Lower lobe of right lung (tissue), 2 donors: ENCODE results near the gene NEDD9. TPM values are rescaled to one million over a fixed set of nuclear protein-coding genes. Genes with fewer than 3 reads are reported as not detected.

Experiments
- ATAC-seq, 2 donors: fragments of 200-7000 bp; cut with Tn5 transposase; one replicate each; pipeline ENCODE4 v1.9.1; 2020 to 2022; ENCODE audit warnings: mild to moderate bottlenecking in 2 of 2, moderate library complexity in 2 of 2
- DNase-seq: peaks from one replicate; pipeline ENCODE4 v3.0.0-alpha.2; 2020
- H3K27ac ChIP-seq: fragments of 200-600 bp; one replicate; pipeline ENCODE4 v1.8.0; 2022
- H3K27me3 ChIP-seq: fragments of 200-600 bp; one replicate; pipeline ENCODE4 v1.8.0; 2022; ENCODE audit warnings: low read depth
- H3K36me3 ChIP-seq: fragments of 200-600 bp; one replicate; pipeline ENCODE4 v1.8.0; 2022; ENCODE audit warnings: mild to moderate bottlenecking
- H3K4me1 ChIP-seq: fragments of 200-600 bp; one replicate; pipeline ENCODE4 v1.8.0; 2022
- H3K4me3 ChIP-seq: fragments of 200-600 bp; one replicate; pipeline ENCODE4 v1.8.0; 2022; ENCODE audit warnings: mild to moderate bottlenecking
- H3K9me3 ChIP-seq: fragments of 200-600 bp; one replicate; pipeline ENCODE4 v1.8.0; 2022
- intact Hi-C: fragments of 100-400 bp; cut with DNase I; formaldehyde crosslinking; loops from one replicate; pipeline ENCODE4 v1.11.0; 2022
- total RNA-seq: library from RNA; stranded (reverse); fragmentation: NEBNext Ultra II Directional; extraction: Animal tissue kit (Norgen Biotek cat#: 25700); gene quantifications from one replicate; pipeline ENCODE4 v1.2.1, GENCODE V29; 2021
- TF ChIP-seq, protein P1 (sequence below): fragments of 200-600 bp; IDR thresholded peaks from one replicate; pipeline ENCODE4 v1.8.0; 2022; ENCODE audit warnings: antibody characterized with exemption, mild to moderate bottlenecking
- donor health status: DM: no; HTN: yes; CAD: no; lungs with severe emphysema.

The NEDD9 gene
- total RNA-seq, 1 donor from 2014 or later, result 127 TPM

DNA sequence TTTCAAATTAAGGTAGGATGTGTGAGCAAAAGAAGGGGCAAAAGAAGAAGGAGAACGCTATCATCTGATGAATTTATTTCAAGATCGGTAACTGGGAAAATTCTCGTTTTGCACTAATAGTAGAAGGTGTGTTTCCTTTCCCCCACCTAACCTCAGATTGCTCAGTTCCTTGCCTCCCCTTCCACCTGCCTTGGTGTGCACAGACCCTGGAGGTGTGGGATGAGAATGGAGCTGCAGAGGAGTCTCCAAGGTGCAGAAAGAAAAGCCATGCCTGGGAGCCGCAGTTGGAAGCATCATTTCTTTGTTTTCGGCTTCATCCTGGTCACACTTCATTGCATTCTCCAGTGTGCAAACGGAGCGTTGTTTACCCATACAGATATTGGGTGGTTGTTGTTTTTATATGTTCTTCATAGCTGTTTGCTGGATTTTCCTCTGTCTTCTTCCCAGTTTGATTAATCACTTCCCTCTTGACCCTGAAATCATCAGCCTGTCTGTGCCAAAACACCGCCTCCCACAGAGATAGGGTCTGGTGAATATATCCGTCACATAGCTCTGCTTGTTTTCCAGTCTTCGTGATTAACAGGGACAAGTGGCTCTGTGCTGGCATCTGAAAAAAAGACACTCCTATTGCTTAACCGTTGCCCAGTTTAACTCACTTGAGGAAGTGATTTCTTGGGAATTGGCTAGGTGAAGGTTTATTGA is 40.2 kb upstream of the NEDD9 start:
- Histone ChIP-seq H3K4me1 (peaks cover 66% of the 10 kb centered on the region), H3K36me3 (no peaks in the 10 kb centered on the region), H3K4me3 (no peak overlapping the region), H3K27ac (no peak overlapping the region), H3K27me3 (no peaks in the 10 kb centered on the region), H3K9me3 (no peaks in the 10 kb centered on the region)
- no peak for ATAC-seq
- intact Hi-C loops, result no loop called here
- TF ChIP-seq, protein P1, sequence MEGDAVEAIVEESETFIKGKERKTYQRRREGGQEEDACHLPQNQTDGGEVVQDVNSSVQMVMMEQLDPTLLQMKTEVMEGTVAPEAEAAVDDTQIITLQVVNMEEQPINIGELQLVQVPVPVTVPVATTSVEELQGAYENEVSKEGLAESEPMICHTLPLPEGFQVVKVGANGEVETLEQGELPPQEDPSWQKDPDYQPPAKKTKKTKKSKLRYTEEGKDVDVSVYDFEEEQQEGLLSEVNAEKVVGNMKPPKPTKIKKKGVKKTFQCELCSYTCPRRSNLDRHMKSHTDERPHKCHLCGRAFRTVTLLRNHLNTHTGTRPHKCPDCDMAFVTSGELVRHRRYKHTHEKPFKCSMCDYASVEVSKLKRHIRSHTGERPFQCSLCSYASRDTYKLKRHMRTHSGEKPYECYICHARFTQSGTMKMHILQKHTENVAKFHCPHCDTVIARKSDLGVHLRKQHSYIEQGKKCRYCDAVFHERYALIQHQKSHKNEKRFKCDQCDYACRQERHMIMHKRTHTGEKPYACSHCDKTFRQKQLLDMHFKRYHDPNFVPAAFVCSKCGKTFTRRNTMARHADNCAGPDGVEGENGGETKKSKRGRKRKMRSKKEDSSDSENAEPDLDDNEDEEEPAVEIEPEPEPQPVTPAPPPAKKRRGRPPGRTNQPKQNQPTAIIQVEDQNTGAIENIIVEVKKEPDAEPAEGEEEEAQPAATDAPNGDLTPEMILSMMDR, result no peak
- DNase-seq, result no peak

GRCh38 chr6:11271228-11272020 is 39.0 kb upstream of the NEDD9 start:
- H3K4me3 ChIP-seq, result no peak overlapping the region
- H3K9me3 ChIP-seq, result no peaks in the 10 kb centered on the region
- no peaks in the 10 kb centered on the region for H3K27me3 ChIP-seq
- no peak for DNase-seq
- TF ChIP-seq, protein P1, result no peak
- intact Hi-C loops, result no loop called here
- peak overlapping the region; percentile 19 for H3K27ac ChIP-seq
- peak in 1 of 2 donors; percentile 27 for ATAC-seq
- no peaks in the 10 kb centered on the region for H3K36me3 ChIP-seq
- H3K4me1 ChIP-seq, result peaks cover 54% of the 10 kb centered on the region

DNA sequence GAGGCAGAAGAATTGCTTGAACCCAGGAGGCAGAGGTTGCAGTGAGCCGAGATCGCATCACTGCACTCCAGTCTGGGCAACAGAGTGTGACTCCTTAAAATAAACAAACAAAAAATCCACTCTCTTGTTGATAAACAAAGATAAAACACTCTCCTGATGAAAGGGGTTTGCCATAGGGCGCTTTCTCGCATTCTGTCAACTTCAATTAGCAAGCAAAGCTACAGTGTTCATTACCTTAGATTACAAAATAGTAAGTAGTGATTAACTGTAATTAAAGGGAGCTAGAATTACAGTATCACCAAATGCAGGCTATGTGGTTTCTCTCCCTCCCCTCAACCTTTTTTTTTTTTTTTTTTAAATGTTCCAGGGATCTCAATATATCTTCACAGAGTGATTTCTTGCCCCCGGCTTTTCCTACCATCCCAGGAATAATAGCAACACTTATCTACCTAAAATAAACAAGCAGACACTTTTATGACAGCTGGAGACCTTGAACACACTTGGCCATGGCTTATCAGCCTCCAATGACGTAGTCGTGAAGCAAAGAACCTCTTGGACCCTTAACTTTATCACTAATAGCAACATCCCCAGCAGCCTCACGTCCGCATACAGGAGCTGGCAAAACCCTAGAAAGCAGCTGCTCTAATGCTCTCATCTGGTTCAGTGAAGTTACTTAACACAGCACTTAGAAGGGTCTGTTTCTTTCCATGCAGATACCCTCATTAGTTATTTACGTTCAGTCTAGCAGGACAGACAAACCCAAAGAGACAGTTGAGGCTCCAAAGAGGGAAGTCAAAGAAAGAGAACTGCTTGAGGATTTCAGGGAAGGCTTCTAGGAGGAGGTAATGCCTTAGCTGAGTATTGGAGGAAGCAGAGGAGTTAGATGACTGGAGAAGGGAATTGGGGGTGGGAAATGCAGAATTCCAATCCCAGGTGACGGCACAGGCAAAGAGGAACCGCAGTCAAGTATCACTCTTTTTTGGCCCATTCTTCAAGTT is 37.9 kb upstream of the NEDD9 start:
- peaks cover 43% of the 10 kb centered on the region for H3K4me1 ChIP-seq
- TF ChIP-seq, protein P1, result no peak
- ATAC-seq (peak; percentile 73 to 93), DNase-seq (no peak)
- intact Hi-C loops, result no loop called here
- H3K9me3 ChIP-seq, result no peaks in the 10 kb centered on the region
- no peak overlapping the region for H3K4me3 ChIP-seq
- no peaks in the 10 kb centered on the region for H3K27me3 ChIP-seq
- no peaks in the 10 kb centered on the region for H3K36me3 ChIP-seq
- peak overlapping the region; percentile 33 for H3K27ac ChIP-seq

DNA sequence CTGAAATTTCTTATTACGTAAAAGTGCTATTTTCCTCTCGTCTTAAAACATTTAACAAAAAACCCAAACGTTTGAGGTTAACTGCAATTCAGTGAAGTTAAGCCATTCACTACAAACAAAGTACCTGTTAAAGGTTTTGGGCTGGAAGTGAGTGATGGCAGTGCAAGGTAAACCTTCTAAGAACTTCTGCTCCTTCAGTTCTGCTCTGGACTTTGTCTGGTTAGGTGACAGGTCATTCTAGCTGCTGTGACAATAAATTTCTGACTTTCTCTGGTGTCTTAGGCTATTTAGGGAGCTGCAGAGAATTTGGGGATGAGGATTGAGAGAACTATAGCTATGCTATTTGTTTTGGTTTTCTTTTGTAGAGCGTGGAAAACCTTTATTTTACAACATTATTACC is 36.5 kb upstream of the NEDD9 start:
- H3K27me3 ChIP-seq, result no peaks in the 10 kb centered on the region
- intact Hi-C loops, result no loop called here
- DNase-seq (no peak), ATAC-seq (no peak)
- H3K27ac ChIP-seq, result no peak overlapping the region
- TF ChIP-seq, protein P1, result no peak
- no peaks in the 10 kb centered on the region for H3K9me3 ChIP-seq
- no peaks in the 10 kb centered on the region for H3K36me3 ChIP-seq
- no peak overlapping the region for H3K4me3 ChIP-seq
- H3K4me1 ChIP-seq, result peaks cover 40% of the 10 kb centered on the region

DNA sequence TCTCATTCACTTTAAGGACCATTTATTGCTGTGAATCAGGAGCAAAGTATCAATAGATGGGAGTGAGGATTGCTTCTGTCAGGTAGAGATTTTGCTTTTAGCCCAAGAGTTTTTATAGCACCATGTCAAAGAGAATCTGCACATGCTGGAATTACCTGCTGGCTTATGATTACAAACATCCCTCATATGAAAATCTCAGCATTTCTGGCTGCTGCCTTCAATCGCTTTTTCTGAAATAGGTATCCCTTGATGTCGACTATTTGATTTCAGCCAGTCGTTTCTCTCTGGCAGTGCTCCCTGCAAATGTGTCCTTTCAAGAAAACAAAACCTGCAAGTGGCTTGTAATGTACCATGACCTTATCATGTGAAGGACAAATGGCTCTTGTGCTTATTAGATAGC is 34.5 kb upstream of the NEDD9 start:
- no peak for DNase-seq
- Histone ChIP-seq H3K4me1 (peaks cover 48% of the 10 kb centered on the region), H3K4me3 (no peak overlapping the region)

More for the DNA sequence above, 34.5 kb upstream of the NEDD9 start:
- Histone ChIP-seq H3K36me3 (no peaks in the 10 kb centered on the region), H3K27me3 (no peaks in the 10 kb centered on the region), H3K9me3 (no peaks in the 10 kb centered on the region), H3K27ac (no peak overlapping the region)
- TF ChIP-seq, protein P1, result no peak
- no peak for ATAC-seq
- intact Hi-C loops, result no loop called here
